ENCODE results near the gene PTMA.

Gene PTMA

GRCh38 chr2:231688719-231689118 is 19.6 kb upstream of the PTMA start:
- DNase-seq (ENCODE audit: low spot score) (no peak), ATAC-seq (ENCODE audit: low read depth) (no peak)
- no peak for TF ChIP-seq CTCF (IDR thresholded peaks at IDR 0.05; ENCODE audit: poor library complexity, severe bottlenecking)
- Histone ChIP-seq H3K27me3 (ENCODE audit: insufficient read depth, poor library complexity, severe bottlenecking) (no peaks in the 10 kb centered on the region), H3K4me3 (ENCODE audit: severe bottlenecking) (no peak overlapping the region), H3K36me3 (ENCODE audit: low read depth) (no peaks in the 10 kb centered on the region), H3K4me1 (ENCODE audit: insufficient read depth, poor library complexity, severe bottlenecking) (no peaks in the 10 kb centered on the region), H3K9me3 (ENCODE audit: severe bottlenecking) (no peaks in the 10 kb centered on the region), H3K27ac (ENCODE audit: poor library complexity, severe bottlenecking) (no peak overlapping the region)

GRCh38 chr2:231689124-231689893 is 19.0 kb upstream of the PTMA start:
- DNase-seq (ENCODE audit: low spot score) (no peak), ATAC-seq (ENCODE audit: low read depth) (no peak)
- no peak for TF ChIP-seq CTCF (IDR thresholded peaks at IDR 0.05; ENCODE audit: poor library complexity, severe bottlenecking)
- H3K27me3 ChIP-seq (ENCODE audit: insufficient read depth, poor library complexity, severe bottlenecking): no peaks in the 10 kb centered on the region
- H3K27ac ChIP-seq (ENCODE audit: poor library complexity, severe bottlenecking): no peak overlapping the region
- no peak overlapping the region for H3K4me3 ChIP-seq (ENCODE audit: severe bottlenecking)
- no peaks in the 10 kb centered on the region for H3K36me3 ChIP-seq (ENCODE audit: low read depth)
- H3K4me1 ChIP-seq (ENCODE audit: insufficient read depth, poor library complexity, severe bottlenecking): no peaks in the 10 kb centered on the region
- no peaks in the 10 kb centered on the region for H3K9me3 ChIP-seq (ENCODE audit: severe bottlenecking)

- TF ChIP-seq CTCF (IDR thresholded peaks at IDR 0.05; ENCODE audit: poor library complexity, severe bottlenecking): no peak
- no peak for ATAC-seq (ENCODE audit: low read depth)
- Histone ChIP-seq H3K36me3 (ENCODE audit: low read depth) (no peaks in the 10 kb centered on the region), H3K9me3 (ENCODE audit: severe bottlenecking) (no peaks in the 10 kb centered on the region), H3K27ac (ENCODE audit: poor library complexity, severe bottlenecking) (no peak overlapping the region), H3K4me1 (ENCODE audit: insufficient read depth, poor library complexity, severe bottlenecking) (no peaks in the 10 kb centered on the region), H3K4me3 (ENCODE audit: severe bottlenecking) (no peak overlapping the region), H3K27me3 (ENCODE audit: insufficient read depth, poor library complexity, severe bottlenecking) (no peaks in the 10 kb centered on the region)
- no peak for DNase-seq (ENCODE audit: low spot score)
Observed at GRCh38 chr2:231691251-231691772, 17.0 kb upstream of the PTMA start.

- DNase-seq (ENCODE audit: low spot score) (no peak), ATAC-seq (ENCODE audit: low read depth) (no peak)
- no peak overlapping the region for H3K27ac ChIP-seq (ENCODE audit: poor library complexity, severe bottlenecking)
- H3K4me1 ChIP-seq (ENCODE audit: insufficient read depth, poor library complexity, severe bottlenecking): no peaks in the 10 kb centered on the region
- H3K9me3 ChIP-seq (ENCODE audit: severe bottlenecking): no peaks in the 10 kb centered on the region
- no peaks in the 10 kb centered on the region for H3K36me3 ChIP-seq (ENCODE audit: low read depth)
- TF ChIP-seq CTCF (IDR thresholded peaks at IDR 0.05; ENCODE audit: poor library complexity, severe bottlenecking): no peak
- no peak overlapping the region for H3K4me3 ChIP-seq (ENCODE audit: severe bottlenecking)
- H3K27me3 ChIP-seq (ENCODE audit: insufficient read depth, poor library complexity, severe bottlenecking): no peaks in the 10 kb centered on the region
Observed at GRCh38 chr2:231692847-231693246, 15.5 kb upstream of the PTMA start.

- Histone ChIP-seq H3K27ac (ENCODE audit: poor library complexity, severe bottlenecking) (no peak overlapping the region), H3K9me3 (ENCODE audit: severe bottlenecking) (no peaks in the 10 kb centered on the region), H3K4me3 (ENCODE audit: severe bottlenecking) (no peak overlapping the region), H3K36me3 (ENCODE audit: low read depth) (no peaks in the 10 kb centered on the region), H3K27me3 (ENCODE audit: insufficient read depth, poor library complexity, severe bottlenecking) (no peaks in the 10 kb centered on the region), H3K4me1 (ENCODE audit: insufficient read depth, poor library complexity, severe bottlenecking) (no peaks in the 10 kb centered on the region)
- DNase-seq (ENCODE audit: low spot score) (no peak), ATAC-seq (ENCODE audit: low read depth) (no peak)
- no peak for TF ChIP-seq CTCF (IDR thresholded peaks at IDR 0.05; ENCODE audit: poor library complexity, severe bottlenecking)
Observed at GRCh38 chr2:231693956-231694355, 14.4 kb upstream of the PTMA start.
